ENCODE results near the gene SCFD1.

GRCh38 chr14:30753452-30753851 lies 131.3 kb downstream of the SCFD1 start:
- TF ChIP-seq, protein P1, sequence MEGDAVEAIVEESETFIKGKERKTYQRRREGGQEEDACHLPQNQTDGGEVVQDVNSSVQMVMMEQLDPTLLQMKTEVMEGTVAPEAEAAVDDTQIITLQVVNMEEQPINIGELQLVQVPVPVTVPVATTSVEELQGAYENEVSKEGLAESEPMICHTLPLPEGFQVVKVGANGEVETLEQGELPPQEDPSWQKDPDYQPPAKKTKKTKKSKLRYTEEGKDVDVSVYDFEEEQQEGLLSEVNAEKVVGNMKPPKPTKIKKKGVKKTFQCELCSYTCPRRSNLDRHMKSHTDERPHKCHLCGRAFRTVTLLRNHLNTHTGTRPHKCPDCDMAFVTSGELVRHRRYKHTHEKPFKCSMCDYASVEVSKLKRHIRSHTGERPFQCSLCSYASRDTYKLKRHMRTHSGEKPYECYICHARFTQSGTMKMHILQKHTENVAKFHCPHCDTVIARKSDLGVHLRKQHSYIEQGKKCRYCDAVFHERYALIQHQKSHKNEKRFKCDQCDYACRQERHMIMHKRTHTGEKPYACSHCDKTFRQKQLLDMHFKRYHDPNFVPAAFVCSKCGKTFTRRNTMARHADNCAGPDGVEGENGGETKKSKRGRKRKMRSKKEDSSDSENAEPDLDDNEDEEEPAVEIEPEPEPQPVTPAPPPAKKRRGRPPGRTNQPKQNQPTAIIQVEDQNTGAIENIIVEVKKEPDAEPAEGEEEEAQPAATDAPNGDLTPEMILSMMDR (IDR thresholded peaks at IDR 0.05; ENCODE audit: insufficient read depth, low read length, poor library complexity, severe bottlenecking) = no peak
- no peak for TF ChIP-seq EZH2phosphoT487 (conservative IDR thresholded peaks at IDR 0.05; ENCODE audit: low read length)
